Panc1 (cell line): ENCODE measurements around the gene MAML3. TPM values are rescaled to one million over a fixed set of nuclear protein-coding genes. Genes with fewer than 3 reads are reported as not detected.

Source experiments
- ATAC-seq: fragments of 200-7000 bp; cut with Tn5 transposase; 2 replicates; pipeline ENCODE4 v1.9.1; 2020; ENCODE audit warnings: mild to moderate bottlenecking, moderate library complexity
- BruUV-seq: library from RNA; stranded (reverse); fragments of 400-500 nt; replicated peaks from 2 replicates; lab custom pipeline; 2021; lab: Mats Ljungman, UMichigan
- CTCF ChIA-PET: fragments of 300-600 bp; sonication (Branson Sonifier 250); formaldehyde crosslinking; loops from one replicate; lab custom pipeline; 2022; ENCODE audit warnings: antibody characterized with exemption; lab: Charles Lee
- POLR2A ChIA-PET: fragments of 300-600 bp; sonication (Branson Sonifier 250); formaldehyde crosslinking; loops from one replicate; lab custom pipeline; 2022; ENCODE audit warnings: antibody characterized with exemption; lab: Charles Lee
- DNase-seq: peaks from one replicate; pipeline ENCODE4 v3.0.0-alpha.2; 2010; ENCODE audit warnings: low read depth, low spot score
- H3K27ac ChIP-seq: 2 replicates; pipeline ENCODE4 v1.5.1; 2011; ENCODE audit warnings: mild to moderate bottlenecking, low read length, inconsistent platforms
- H3K27me3 ChIP-seq: fragments of 200-500 bp; sonication (Bioruptor generic); 2 replicates; pipeline ENCODE4 v1.6.0; 2014; ENCODE audit warnings: low read length, inconsistent platforms; ENCODE audit not compliant: control insufficient read depth, insufficient read depth
- H3K36me3 ChIP-seq: fragments of 200-500 bp; sonication (Bioruptor generic); 2 replicates; pipeline ENCODE4 v1.5.1; 2014; ENCODE audit warnings: inconsistent platforms, mild to moderate bottlenecking, low read length, moderate library complexity; ENCODE audit not compliant: control insufficient read depth, insufficient read depth
- H3K4me1 ChIP-seq: 2 replicates; pipeline ENCODE4 v1.5.1; 2011; ENCODE audit warnings: inconsistent platforms, mild to moderate bottlenecking, low read length, moderate library complexity; ENCODE audit not compliant: control insufficient read depth, insufficient read depth
- H3K4me3 ChIP-seq, 2 experiments: 2 replicates each; pipeline ENCODE4 v1.5.1; 2011 to 2012; ENCODE audit warnings: low read depth in 2 of 2, low read length in 2 of 2, mild to moderate bottlenecking in 2 of 2, inconsistent platforms in 1 of 2, moderate library complexity in 1 of 2
- H3K9me3 ChIP-seq: fragments of 200-500 bp; sonication (Bioruptor generic); 2 replicates; pipeline ENCODE4 v1.5.1; 2014; ENCODE audit warnings: low read depth, mild to moderate bottlenecking, inconsistent platforms, low read length, moderate library complexity; ENCODE audit not compliant: control insufficient read depth, insufficient read depth
- POLR2AphosphoS5 ChIP-seq: IDR thresholded peaks from 2 replicates; pipeline ENCODE4 v1.6.1; 2012; ENCODE audit warnings: mild to moderate bottlenecking, low read depth, low read length, moderate library complexity
- SIN3A ChIP-seq: IDR thresholded peaks from 2 replicates; pipeline ENCODE4 v1.6.1; 2012; ENCODE audit warnings: low read depth, mild to moderate bottlenecking, low read length, moderate library complexity, borderline replicate concordance; ENCODE audit not compliant: insufficient read depth
- TCF7L2 ChIP-seq: IDR thresholded peaks from 2 replicates; pipeline ENCODE4 v1.6.1; 2011; ENCODE audit warnings: mild to moderate bottlenecking, low read depth, low read length, inconsistent platforms
- in situ Hi-C: cut with HindIII; loops from 2 replicates; pipeline ENCODE4 v1.10.0; 2016; ENCODE audit warnings: low sequenced_read_pairs, low pct_unique_long_range_greater_than_20kb
- intact Hi-C: fragments of 100-400 bp; cut with micrococcal nuclease; formaldehyde crosslinking; loops from one replicate; pipeline ENCODE4 v1.10.0; 2022; ENCODE audit not compliant: unreplicated experiment
- total RNA-seq: library from RNA; stranded (reverse); gene quantifications from one replicate; pipeline ENCODE4 v1.2.1, GENCODE V29; 2021; ENCODE audit not compliant: unreplicated experiment
- TF ChIP-seq, protein P1 (sequence below): fragments of 450-650 bp; IDR thresholded peaks from 2 replicates; pipeline ENCODE4 v1.5.1; 2017; ENCODE audit warnings: mild to moderate bottlenecking
- TF ChIP-seq, protein P2 (sequence below), 2 experiments: IDR thresholded peaks; 2 replicates each; pipeline ENCODE4 v1.6.1; 2011 to 2012; ENCODE audit warnings: low read depth in 2 of 2, control low read depth in 1 of 2, low read length in 1 of 2, mild to moderate bottlenecking in 1 of 2, moderate library complexity in 1 of 2; ENCODE audit not compliant: insufficient read depth in 1 of 2

The MAML3 gene
- total RNA-seq, 1 experiment from 2014 or later = 7.7 TPM

DNA sequence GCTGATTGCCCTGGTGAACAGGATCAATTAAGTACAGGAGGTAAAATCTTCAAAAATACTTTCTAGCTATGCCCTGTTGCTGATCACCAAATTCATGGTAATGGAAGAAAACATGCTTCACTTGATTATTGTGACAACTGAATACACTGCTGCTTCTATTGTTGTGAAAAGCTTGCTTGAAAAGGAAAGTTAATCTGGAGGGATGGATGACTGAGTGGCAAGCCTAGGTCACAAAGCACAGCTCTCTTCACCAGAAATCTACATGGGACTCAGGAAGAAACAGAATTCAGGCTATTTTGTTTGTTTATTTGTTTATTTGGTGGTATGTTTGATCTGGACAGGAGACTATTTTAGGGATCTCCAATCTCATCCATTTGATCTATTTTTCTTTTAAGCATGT lies 306.4 kb downstream of the MAML3 start:
- ChIA-PET POLR2A (no interaction called here), CTCF (interaction anchor here (0.7 kb wide), 1 partner anchor 104 kb away, joined by 3 read pairs; no protein-coding TSS in a partner anchor)
- H3K36me3 ChIP-seq = no peaks in the 10 kb centered on the region; the same call in 1 of the 2 replicates
- H3K27me3 ChIP-seq = no peaks in the 10 kb centered on the region
- H3K4me1 ChIP-seq = no peaks in the 10 kb centered on the region
- BruUV-seq = no TSS peak
- TF ChIP-seq SIN3A = no peak
- TF ChIP-seq, protein P1, sequence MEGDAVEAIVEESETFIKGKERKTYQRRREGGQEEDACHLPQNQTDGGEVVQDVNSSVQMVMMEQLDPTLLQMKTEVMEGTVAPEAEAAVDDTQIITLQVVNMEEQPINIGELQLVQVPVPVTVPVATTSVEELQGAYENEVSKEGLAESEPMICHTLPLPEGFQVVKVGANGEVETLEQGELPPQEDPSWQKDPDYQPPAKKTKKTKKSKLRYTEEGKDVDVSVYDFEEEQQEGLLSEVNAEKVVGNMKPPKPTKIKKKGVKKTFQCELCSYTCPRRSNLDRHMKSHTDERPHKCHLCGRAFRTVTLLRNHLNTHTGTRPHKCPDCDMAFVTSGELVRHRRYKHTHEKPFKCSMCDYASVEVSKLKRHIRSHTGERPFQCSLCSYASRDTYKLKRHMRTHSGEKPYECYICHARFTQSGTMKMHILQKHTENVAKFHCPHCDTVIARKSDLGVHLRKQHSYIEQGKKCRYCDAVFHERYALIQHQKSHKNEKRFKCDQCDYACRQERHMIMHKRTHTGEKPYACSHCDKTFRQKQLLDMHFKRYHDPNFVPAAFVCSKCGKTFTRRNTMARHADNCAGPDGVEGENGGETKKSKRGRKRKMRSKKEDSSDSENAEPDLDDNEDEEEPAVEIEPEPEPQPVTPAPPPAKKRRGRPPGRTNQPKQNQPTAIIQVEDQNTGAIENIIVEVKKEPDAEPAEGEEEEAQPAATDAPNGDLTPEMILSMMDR = no peak
- TF ChIP-seq TCF7L2 = no peak
- TF ChIP-seq POLR2AphosphoS5 = no peak
- TF ChIP-seq, protein P2, sequence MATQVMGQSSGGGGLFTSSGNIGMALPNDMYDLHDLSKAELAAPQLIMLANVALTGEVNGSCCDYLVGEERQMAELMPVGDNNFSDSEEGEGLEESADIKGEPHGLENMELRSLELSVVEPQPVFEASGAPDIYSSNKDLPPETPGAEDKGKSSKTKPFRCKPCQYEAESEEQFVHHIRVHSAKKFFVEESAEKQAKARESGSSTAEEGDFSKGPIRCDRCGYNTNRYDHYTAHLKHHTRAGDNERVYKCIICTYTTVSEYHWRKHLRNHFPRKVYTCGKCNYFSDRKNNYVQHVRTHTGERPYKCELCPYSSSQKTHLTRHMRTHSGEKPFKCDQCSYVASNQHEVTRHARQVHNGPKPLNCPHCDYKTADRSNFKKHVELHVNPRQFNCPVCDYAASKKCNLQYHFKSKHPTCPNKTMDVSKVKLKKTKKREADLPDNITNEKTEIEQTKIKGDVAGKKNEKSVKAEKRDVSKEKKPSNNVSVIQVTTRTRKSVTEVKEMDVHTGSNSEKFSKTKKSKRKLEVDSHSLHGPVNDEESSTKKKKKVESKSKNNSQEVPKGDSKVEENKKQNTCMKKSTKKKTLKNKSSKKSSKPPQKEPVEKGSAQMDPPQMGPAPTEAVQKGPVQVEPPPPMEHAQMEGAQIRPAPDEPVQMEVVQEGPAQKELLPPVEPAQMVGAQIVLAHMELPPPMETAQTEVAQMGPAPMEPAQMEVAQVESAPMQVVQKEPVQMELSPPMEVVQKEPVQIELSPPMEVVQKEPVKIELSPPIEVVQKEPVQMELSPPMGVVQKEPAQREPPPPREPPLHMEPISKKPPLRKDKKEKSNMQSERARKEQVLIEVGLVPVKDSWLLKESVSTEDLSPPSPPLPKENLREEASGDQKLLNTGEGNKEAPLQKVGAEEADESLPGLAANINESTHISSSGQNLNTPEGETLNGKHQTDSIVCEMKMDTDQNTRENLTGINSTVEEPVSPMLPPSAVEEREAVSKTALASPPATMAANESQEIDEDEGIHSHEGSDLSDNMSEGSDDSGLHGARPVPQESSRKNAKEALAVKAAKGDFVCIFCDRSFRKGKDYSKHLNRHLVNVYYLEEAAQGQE (IDR thresholded peaks at IDR 0.05; ENCODE audit: insufficient read depth in 1 of 2, low read depth in 2 of 2, low read length in 1 of 2) = no peak
- H3K4me3 ChIP-seq = no peak overlapping the region
- DNase-seq (no peak), ATAC-seq (no peak)
- intact Hi-C loops = no loop called here
- in situ Hi-C loops = no loop called here
- no peak overlapping the region for H3K27ac ChIP-seq
- no peaks in the 10 kb centered on the region for H3K9me3 ChIP-seq

DNA sequence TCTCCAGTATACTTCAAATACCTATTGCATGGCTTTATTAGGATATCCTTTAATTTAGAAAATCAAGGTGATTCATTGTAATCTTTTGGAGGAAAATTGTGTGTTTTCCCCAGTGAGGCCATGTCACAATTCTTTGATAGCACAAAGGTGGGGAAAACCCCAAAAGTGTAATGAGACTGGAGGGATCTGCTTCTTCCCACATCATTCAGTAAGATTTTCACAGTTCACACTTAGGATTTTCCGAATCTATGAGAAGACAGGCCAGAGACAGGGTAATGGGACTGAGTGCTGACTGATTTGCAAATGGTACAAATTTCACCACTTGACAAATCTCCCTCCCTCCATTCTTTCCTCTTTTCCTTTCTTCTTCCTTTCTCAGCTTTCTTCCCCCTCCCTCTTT lies 307.2 kb downstream of the MAML3 start:
- CTCF ChIA-PET = no interaction called here
- DNase-seq (no peak), ATAC-seq (no peak)
- POLR2A ChIA-PET = no interaction called here
- Histone ChIP-seq H3K9me3 (no peaks in the 10 kb centered on the region), H3K27me3 (no peaks in the 10 kb centered on the region), H3K27ac (no peak overlapping the region), H3K4me3 (no peak overlapping the region), H3K36me3 (no peaks in the 10 kb centered on the region; the same call in 1 of the 2 replicates), H3K4me1 (no peaks in the 10 kb centered on the region)
- in situ Hi-C loops (no loop called here), intact Hi-C loops (no loop called here)
- no TSS peak for BruUV-seq
- TF ChIP-seq POLR2AphosphoS5 = no peak
- TF ChIP-seq SIN3A = no peak
- TF ChIP-seq, protein P1 = no peak
- TF ChIP-seq, protein P2 (IDR thresholded peaks at IDR 0.05; ENCODE audit: insufficient read depth in 1 of 2, low read depth in 2 of 2, low read length in 1 of 2) = no peak
- TF ChIP-seq TCF7L2 = no peak
